K562 (cell line): ENCODE results near the gene ZNF346. TPM values are rescaled to one million over a fixed set of nuclear protein-coding genes. Genes with fewer than 3 reads are reported as not detected.
A peak's percentile ranks its signal among the peaks of the same experiment; 100 is the strongest.

ENCODE experiments used
- ATAC-seq: fragments of 200-7000 bp; cut with Tn5 transposase; 3 replicates; pipeline ENCODE4 v1.9.1; 2020; ENCODE audit warnings: moderate library complexity
- BruUV-seq: library from RNA; stranded (reverse); fragments of 400-500 nt; replicated peaks from 2 replicates; lab custom pipeline; 2021; lab: Mats Ljungman, UMichigan
- CTCF ChIA-PET: fragments of 300-600 bp; formaldehyde crosslinking; extraction: SDS; loops from one replicate; lab custom pipeline; 2021; ENCODE audit warnings: low intra/inter-chr PET ratio; lab: Yijun Ruan, JAX
- POLR2A ChIA-PET: fragments of 300-600, 350-650 bp; sonication (Branson Sonifier 250); formaldehyde crosslinking; extraction: SDS; loops from one replicate; lab custom pipeline; 2021; ENCODE audit warnings: antibody characterized with exemption, inconsistent platforms; lab: Yijun Ruan, JAX
- DNase-seq, 4 experiments: peaks; one replicate each; pipeline versions ENCODE4 v3.0.0 to v3.0.0-alpha.2; 2011 to 2018; ENCODE audit warnings: low spot score in 3 of 4, mixed read lengths in 3 of 4; ENCODE audit errors: extremely low read depth in 1 of 4
- FAIRE-seq: peaks from 2 replicates; lab custom pipeline; 2011; peaks lifted over from hg19 to GRCh38; lab: Jason Lieb, UNC
- H2AFZ ChIP-seq: 2 replicates; pipeline ENCODE4 v1.6.0; 2011; ENCODE audit warnings: low read depth, low read length, control low read depth, inconsistent platforms
- H3K27ac ChIP-seq: fragments of 200-600 bp; 3 replicates; pipeline ENCODE4 v1.8.0; 2011; ENCODE audit warnings: low read depth, mild to moderate bottlenecking, control low read depth, inconsistent platforms, low read length, moderate library complexity, mixed read lengths; ENCODE audit errors: extremely low read depth
- H3K27me3 ChIP-seq, 2 experiments: fragments of 300-600 bp in 1 of 2; 2 replicates in 1 of 2; 3 replicates in 1 of 2; pipeline versions ENCODE4 v1.6.0 to v1.8.0; 2011; ENCODE audit warnings: inconsistent platforms in 2 of 2, low read length in 2 of 2, mild to moderate bottlenecking in 1 of 2, mixed read lengths in 1 of 2, moderate library complexity in 1 of 2; ENCODE audit not compliant: control insufficient read depth in 2 of 2, insufficient read depth in 2 of 2
- H3K36me3 ChIP-seq: fragments of 300-600 bp; 3 replicates; pipeline ENCODE4 v1.8.0; 2011; ENCODE audit warnings: mild to moderate bottlenecking, low read length, inconsistent platforms; ENCODE audit not compliant: control insufficient read depth, insufficient read depth
- H3K4me1 ChIP-seq, 2 experiments: fragments of 200-600 bp in 1 of 2; replicated peaks in 1 of 2; 2 replicates in 1 of 2; 3 replicates in 1 of 2; pipeline versions ENCODE4 v1.5.1 to v1.8.0; 2011; ENCODE audit warnings: inconsistent platforms in 2 of 2, low read length in 2 of 2, mild to moderate bottlenecking in 1 of 2, mixed read lengths in 1 of 2, moderate library complexity in 1 of 2; ENCODE audit not compliant: control insufficient read depth in 2 of 2, insufficient read depth in 2 of 2
- H3K4me2 ChIP-seq: 2 replicates; pipeline ENCODE4 v1.6.1; 2011; ENCODE audit warnings: low read length, control low read depth, inconsistent platforms, mixed read lengths; ENCODE audit not compliant: insufficient read depth
- H3K4me3 ChIP-seq: fragments of 200-600 bp; sonication (generic), shearing (Covaris generic); 2 replicates; pipeline ENCODE4 v1.5.1; 2016; ENCODE audit warnings: control low read depth, inconsistent platforms
- H3K79me2 ChIP-seq: fragments of 200-600 bp; 3 replicates; pipeline ENCODE4 v1.8.0; 2011; ENCODE audit warnings: low read length, inconsistent platforms; ENCODE audit not compliant: control insufficient read depth, insufficient read depth
- H3K9ac ChIP-seq, 2 experiments: 2 replicates each; pipeline versions ENCODE4 v1.6.0 to v1.6.1; 2011; ENCODE audit warnings: low read depth in 2 of 2, low read length in 2 of 2, control low read depth in 1 of 2, inconsistent platforms in 1 of 2, mild to moderate bottlenecking in 1 of 2, mixed read lengths in 1 of 2; ENCODE audit not compliant: insufficient read depth in 1 of 2
- H3K9me1 ChIP-seq: one replicate; pipeline ENCODE4 v1.6.0; 2011; ENCODE audit warnings: inconsistent platforms, mild to moderate bottlenecking, low read length, moderate library complexity; ENCODE audit not compliant: control insufficient read depth, insufficient read depth
- H3K9me3 ChIP-seq: replicated peaks from 2 replicates; pipeline ENCODE4 v1.5.1; 2011; ENCODE audit warnings: low read depth, low read length, inconsistent platforms; ENCODE audit not compliant: control insufficient read depth, insufficient read depth
- H4K20me1 ChIP-seq: replicated peaks from 2 replicates; pipeline ENCODE4 v1.6.1; 2011; ENCODE audit warnings: low read length, inconsistent platforms, mixed read lengths; ENCODE audit not compliant: control insufficient read depth, insufficient read depth
- CTBP1 ChIP-seq: fragments of 450-650 bp; IDR thresholded peaks from 2 replicates; pipeline ENCODE4 v1.6.1; 2016; ENCODE audit warnings: borderline replicate concordance
- DPF2 ChIP-seq: fragments of 450-650 bp; IDR thresholded peaks from 2 replicates; pipeline ENCODE4 v1.6.1; 2016
- MCM5 ChIP-seq: fragments of 450-650 bp; IDR thresholded peaks from 2 replicates; pipeline ENCODE4 v1.6.1; 2016; ENCODE audit warnings: low read depth
- MIER1 ChIP-seq: fragments of 450-650 bp; IDR thresholded peaks from 2 replicates; pipeline ENCODE4 v1.6.1; 2016; ENCODE audit warnings: antibody characterized with exemption, mild to moderate bottlenecking, low read depth
- NRF1 ChIP-seq, 2 experiments: fragments of 450-650 bp; IDR thresholded peaks in 1 of 2; conservative IDR thresholded peaks in 1 of 2; 2 replicates each; pipeline ENCODE4 v1.6.1; 2014; ENCODE audit warnings: mild to moderate bottlenecking in 2 of 2
- RUNX1 ChIP-seq: sonication (generic); IDR thresholded peaks from 2 replicates; pipeline ENCODE4 v1.6.1; 2016; ENCODE audit warnings: antibody characterized with exemption, low read depth
- SMARCA4 ChIP-seq: fragments of 450-650 bp; IDR thresholded peaks from 2 replicates; pipeline ENCODE4 v1.6.1; 2016
- TCF7 ChIP-seq: sonication (generic); IDR thresholded peaks from 2 replicates; pipeline ENCODE4 v1.6.1; 2016; ENCODE audit warnings: antibody characterized with exemption, borderline replicate concordance
- ZBTB7A ChIP-seq: IDR thresholded peaks from 2 replicates; pipeline ENCODE4 v1.6.1; 2011; ENCODE audit warnings: low read depth, mild to moderate bottlenecking, low read length, moderate library complexity, borderline replicate concordance; ENCODE audit not compliant: control insufficient read depth
- ZFP36 ChIP-seq: fragments of 150-350 bp; IDR thresholded peaks from 2 replicates; pipeline ENCODE4 v1.6.1; 2018; ENCODE audit warnings: low read length, low read depth; ENCODE audit not compliant: partially characterized antibody
- ZNF24 ChIP-seq: fragments of 450-650 bp; IDR thresholded peaks from 2 replicates; pipeline ENCODE4 v1.6.1; 2016
- ZNF253 ChIP-seq: fragments of 250-450 bp; sonication (Bioruptor Pico); conservative IDR thresholded peaks from 2 replicates; pipeline ENCODE4 v1.6.1; 2021; ENCODE audit warnings: mild to moderate bottlenecking
- WGBS: fragments of 100-300 bp; shearing (Covaris generic); methylation state at CpG from one replicate; pipeline ENCODE4 v1.1.6; 2016; ENCODE audit warnings: low coverage, mixed read lengths; ENCODE audit not compliant: insufficient coverage; ENCODE audit errors: missing lambda C conversion rate; 5-methylcytosine and 5-hydroxymethylcytosine counted together
- in situ Hi-C: fragments of 300-500 bp; cut with MboI; formaldehyde crosslinking; loops from 4 replicates; pipeline ENCODE4 v1.15.0; 2018; ENCODE audit warnings: inconsistent platforms, mixed read lengths
- intact Hi-C: fragments of 100-400 bp; cut with micrococcal nuclease; formaldehyde crosslinking; loops from 2 replicates; pipeline ENCODE4 v1.14.2; 2022
- polyA plus RNA-seq, 8 experiments: library from polyadenylated mRNA; depleted of rRNA in 4 of 8; stranded (reverse) in 5 of 8; unstranded in 3 of 8; fragments of >200 nt; fragmentation: Nextera tagmentation in 2 of 8; fragmentation: Illumina TruSeq in 1 of 8; extraction: Ambion mirVana in 2 of 8; extraction: Trizol in 1 of 8; gene quantifications; 2 replicates each; pipeline versions ENCODE4 v1.2.1 to v1.2.3, GENCODE V29; 2011 to 2014; ENCODE audit warnings: inconsistent platforms in 1 of 8, missing spikeins in 1 of 8
- total RNA-seq, 7 experiments: library from RNA; depleted of rRNA in 6 of 7; stranded (reverse); fragments of >200 nt in 6 of 7; fragmentation: Illumina TruSeq in 2 of 7; extraction: Trizol in 2 of 7; gene quantifications; 2 replicates each; pipeline versions ENCODE4 v1.2.1 to v1.2.3, GENCODE V29; 2011 to 2021; ENCODE audit warnings: low replicate concordance in 1 of 7
- TF ChIP-seq, protein P1 (sequence below), 2 experiments: fragments of 450-650 bp in 1 of 2; sonication (generic) in 1 of 2; formaldehyde crosslinking in 1 of 2; IDR thresholded peaks; 2 replicates each; pipeline versions ENCODE4 v1.7.1 to v1.9.0; 2016 to 2022; ENCODE audit warnings: inconsistent platforms in 1 of 2, mild to moderate bottlenecking in 1 of 2, missing genetic modification reagents in 1 of 2

The ZNF346 gene
- total and polyA plus RNA-seq, 9 of the 15 experiments (the other 6 are each of a cell fraction or from before 2014, with no cell fraction given), result 5.0 to 25.1 (median 20.1) TPM

DNA sequence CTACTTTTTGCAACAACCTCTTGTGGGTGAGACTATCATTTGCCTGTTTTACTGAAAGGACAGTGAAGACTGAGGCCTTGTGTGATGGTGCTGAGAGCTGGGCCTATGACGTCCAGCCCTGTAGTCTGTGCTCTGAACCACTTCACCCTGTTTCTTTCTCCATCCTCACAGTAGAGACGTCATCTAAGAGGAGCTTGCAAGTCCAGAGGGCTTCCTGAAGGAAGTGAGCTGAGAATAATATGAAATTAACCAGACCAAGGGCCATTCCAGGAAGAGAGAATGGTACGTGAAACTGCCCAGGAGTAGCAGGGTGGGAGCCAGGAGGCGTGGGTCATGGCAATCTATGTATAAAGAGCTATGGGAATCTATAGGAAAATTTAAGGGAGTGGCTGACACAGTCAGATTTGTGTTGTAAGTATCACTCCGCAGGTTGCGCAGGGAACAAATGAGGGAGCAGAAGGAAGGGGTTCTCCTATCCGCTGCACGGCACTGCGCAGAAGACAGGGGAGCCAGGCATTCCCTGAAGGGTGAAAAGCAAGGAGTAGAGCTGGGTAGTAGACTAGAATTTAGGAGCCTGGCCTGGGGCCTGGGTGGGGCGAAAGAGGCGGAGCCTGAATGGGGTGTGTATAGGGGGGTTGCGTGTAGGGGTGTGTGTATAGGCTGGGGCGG is 63.6 kb downstream of the ZNF346 start:
- peaks cover 6% of the 10 kb centered on the region; the same call in 2 of the 3 replicates for H3K79me2 ChIP-seq
- BruUV-seq, result no TSS peak
- FAIRE-seq, result peak; percentile 78
- H3K4me3 ChIP-seq, result 0 out of 2 replicates have a peak overlapping the region, but pooled peaks have one; percentile 21
- 18% methylated on average over 11 of the region's 13 CpGs for WGBS
- no peaks in the 10 kb centered on the region; the same call in 1 of the 3 replicates for H3K36me3 ChIP-seq
- ChIA-PET CTCF (no interaction called here), POLR2A (interaction anchor here (0.6 to 2.1 kb wide), 8 partner anchors 12 to 317 kb away, joined by 3 to 7 read pairs (median 5); partner anchors contain the start of gene ZNF346)
- no peaks in the 10 kb centered on the region for H3K27me3 ChIP-seq
- H3K9ac ChIP-seq, result peak overlapping the region; percentile 7 to 26; a peak in 2 of 4 replicates
- no peaks in the 10 kb centered on the region for H3K9me3 ChIP-seq
- in situ Hi-C loops (no loop called here), intact Hi-C loops (no loop called here)
- no peaks in the 10 kb centered on the region for H3K9me1 ChIP-seq
- DNase-seq, result peak in 1 of 4 experiments; percentile 24
- H3K27ac ChIP-seq, result peak overlapping the region; percentile 49
- H3K4me1 ChIP-seq, result peaks cover 24 to 37% of the 10 kb centered on the region in 2 experiments; a peak in 4 of 5 replicates
- H2AFZ ChIP-seq, result peak overlapping the region; percentile 97
- peak overlapping the region; percentile 56 for H3K4me2 ChIP-seq
- no peaks in the 10 kb centered on the region for H4K20me1 ChIP-seq
- peak; percentile 2; the same call in 1 of the 3 replicates for ATAC-seq
- TF ChIP-seq MIER1, result 0 out of 2 replicates have a peak, but pooled peaks have one; percentile 40
- TF ChIP-seq DPF2, result 0 out of 2 replicates have a peak, but pooled peaks have one; percentile 8
- TF ChIP-seq CTBP1, result peak; percentile 9; the same call in 1 of the 2 replicates
- TF ChIP-seq ZNF253 (CRISPR knock-in tag), result no peak
- 0 out of 2 replicates have a peak, but pooled peaks have one; percentile 14 for TF ChIP-seq SMARCA4
- peak; percentile 83 for TF ChIP-seq ZFP36
- peak; percentile 55 to 64; a peak in 3 of 4 replicates for TF ChIP-seq NRF1 (conservative IDR thresholded peaks at IDR 0.05 in 1 of 2, IDR thresholded peaks at IDR 0.05 in 1 of 2)
- TF ChIP-seq, protein P1, sequence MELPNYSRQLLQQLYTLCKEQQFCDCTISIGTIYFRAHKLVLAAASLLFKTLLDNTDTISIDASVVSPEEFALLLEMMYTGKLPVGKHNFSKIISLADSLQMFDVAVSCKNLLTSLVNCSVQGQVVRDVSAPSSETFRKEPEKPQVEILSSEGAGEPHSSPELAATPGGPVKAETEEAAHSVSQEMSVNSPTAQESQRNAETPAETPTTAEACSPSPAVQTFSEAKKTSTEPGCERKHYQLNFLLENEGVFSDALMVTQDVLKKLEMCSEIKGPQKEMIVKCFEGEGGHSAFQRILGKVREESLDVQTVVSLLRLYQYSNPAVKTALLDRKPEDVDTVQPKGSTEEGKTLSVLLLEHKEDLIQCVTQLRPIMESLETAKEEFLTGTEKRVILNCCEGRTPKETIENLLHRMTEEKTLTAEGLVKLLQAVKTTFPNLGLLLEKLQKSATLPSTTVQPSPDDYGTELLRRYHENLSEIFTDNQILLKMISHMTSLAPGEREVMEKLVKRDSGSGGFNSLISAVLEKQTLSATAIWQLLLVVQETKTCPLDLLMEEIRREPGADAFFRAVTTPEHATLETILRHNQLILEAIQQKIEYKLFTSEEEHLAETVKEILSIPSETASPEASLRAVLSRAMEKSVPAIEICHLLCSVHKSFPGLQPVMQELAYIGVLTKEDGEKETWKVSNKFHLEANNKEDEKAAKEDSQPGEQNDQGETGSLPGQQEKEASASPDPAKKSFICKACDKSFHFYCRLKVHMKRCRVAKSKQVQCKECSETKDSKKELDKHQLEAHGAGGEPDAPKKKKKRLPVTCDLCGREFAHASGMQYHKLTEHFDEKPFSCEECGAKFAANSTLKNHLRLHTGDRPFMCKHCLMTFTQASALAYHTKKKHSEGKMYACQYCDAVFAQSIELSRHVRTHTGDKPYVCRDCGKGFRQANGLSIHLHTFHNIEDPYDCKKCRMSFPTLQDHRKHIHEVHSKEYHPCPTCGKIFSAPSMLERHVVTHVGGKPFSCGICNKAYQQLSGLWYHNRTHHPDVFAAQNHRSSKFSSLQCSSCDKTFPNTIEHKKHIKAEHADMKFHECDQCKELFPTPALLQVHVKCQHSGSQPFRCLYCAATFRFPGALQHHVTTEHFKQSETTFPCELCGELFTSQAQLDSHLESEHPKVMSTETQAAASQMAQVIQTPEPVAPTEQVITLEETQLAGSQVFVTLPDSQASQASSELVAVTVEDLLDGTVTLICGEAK (IDR thresholded peaks at IDR 0.05), result peak; percentile 36; the same call in 1 of the 2 replicates
- TF ChIP-seq, protein P1 (CRISPR knock-in tag; IDR thresholded peaks at IDR 0.05), result no peak
- no peak for TF ChIP-seq RUNX1
- peak; percentile 46; the same call in 1 of the 2 replicates for TF ChIP-seq ZNF24
- TF ChIP-seq MCM5, result no peak
- TF ChIP-seq TCF7, result no peak
- TF ChIP-seq ZBTB7A, result 0 out of 2 replicates have a peak, but pooled peaks have one; percentile 57
